Raji (cell line): ENCODE results near the gene PTPRA.

Experiments used
- POLR2A ChIP-seq: IDR thresholded peaks from 2 replicates; pipeline ENCODE4 v1.6.1; 2011; ENCODE audit warnings: low read depth, low read length, control low read depth; ENCODE audit not compliant: insufficient read depth

PTPRA gene

DNA sequence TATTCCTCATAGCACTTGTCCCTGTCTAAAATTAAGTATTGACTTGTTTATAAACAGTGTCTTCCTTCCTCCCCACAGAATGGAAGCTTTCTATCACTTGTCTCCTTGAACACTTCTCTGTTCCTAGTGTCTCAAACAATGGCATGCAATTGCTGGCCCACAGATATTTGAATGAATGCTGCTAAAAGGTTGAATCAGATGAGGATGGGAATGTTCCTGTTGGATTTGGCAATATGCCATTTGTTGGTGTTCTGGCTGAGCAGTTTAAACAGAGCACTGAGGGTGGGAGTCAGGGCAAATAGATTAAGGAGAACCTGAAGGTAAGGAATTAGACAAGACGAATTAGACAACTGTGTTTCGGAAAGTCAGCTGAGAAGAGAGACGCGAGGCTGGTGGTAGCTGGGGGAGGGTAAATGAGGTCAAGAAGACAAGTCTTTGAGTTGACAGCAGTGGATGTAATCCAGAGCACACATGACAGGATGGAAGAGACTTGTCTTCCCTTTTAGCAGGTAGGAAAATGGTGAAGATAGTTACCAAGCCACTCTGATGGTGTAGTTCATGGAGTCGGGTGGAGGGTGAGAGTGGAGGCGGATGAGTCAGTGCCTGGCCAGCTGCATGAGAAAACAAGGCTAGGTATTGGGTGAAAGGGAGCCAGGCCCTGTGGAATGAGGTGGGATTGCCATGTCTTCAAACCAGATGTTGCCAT is 111.8 kb downstream of the PTPRA start:
- no peak for TF ChIP-seq POLR2A

DNA sequence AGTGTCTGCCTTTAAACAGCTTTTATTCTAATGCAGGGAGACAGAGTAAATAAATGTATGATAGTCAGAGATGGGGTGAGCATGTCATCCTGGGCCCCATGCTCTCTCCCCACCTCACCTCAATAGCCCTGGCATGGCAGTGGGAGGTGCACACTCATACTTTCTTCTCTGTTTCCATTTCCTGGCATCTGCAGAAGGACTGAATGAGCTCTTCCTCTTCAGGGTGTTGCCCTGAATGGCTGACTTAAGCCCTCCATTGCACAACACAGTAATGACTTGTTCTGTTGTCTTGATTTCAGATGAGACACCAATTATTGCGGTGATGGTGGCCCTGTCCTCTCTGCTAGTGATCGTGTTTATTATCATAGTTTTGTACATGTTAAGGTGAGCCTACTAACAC is 113.2 kb downstream of the PTPRA start:
- no peak for TF ChIP-seq POLR2A

DNA sequence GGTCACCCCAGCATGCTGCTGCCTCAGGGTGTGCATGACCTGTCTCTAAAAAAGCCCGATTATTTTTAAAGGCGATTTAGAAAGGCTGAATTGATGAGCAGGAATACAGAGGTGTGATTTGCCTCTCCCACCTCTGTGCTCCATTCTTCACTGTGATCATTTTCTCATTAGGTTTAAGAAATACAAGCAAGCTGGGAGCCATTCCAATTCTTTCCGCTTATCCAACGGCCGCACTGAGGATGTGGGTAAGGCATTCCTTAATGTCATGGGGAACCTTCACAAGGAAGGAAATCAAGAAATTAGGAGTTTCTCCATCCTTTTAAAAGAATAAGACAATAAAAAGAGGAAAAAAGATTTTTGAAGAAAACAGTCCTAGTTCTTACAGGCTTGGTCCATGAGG is 114.6 kb downstream of the PTPRA start:
- TF ChIP-seq POLR2A: no peak

DNA sequence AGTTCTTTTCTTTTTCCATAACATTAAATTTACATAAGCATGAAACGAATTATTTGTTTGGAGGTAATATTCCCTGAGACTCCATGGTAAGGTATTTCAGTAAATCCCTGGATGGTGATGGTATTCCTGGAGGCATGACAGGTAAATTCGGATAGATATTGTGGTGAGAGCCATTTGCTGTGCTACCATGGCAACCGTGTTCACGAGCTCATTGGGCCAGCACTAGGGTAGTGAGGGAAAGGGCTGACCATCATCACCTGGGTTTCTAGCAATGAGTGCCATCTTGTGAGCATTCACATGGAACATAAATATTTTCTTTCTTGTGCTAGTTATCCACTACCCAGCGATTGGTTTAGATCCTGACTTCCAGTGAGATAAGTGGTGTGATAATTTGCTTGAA is 118.3 kb downstream of the PTPRA start:
- no peak for TF ChIP-seq POLR2A

DNA sequence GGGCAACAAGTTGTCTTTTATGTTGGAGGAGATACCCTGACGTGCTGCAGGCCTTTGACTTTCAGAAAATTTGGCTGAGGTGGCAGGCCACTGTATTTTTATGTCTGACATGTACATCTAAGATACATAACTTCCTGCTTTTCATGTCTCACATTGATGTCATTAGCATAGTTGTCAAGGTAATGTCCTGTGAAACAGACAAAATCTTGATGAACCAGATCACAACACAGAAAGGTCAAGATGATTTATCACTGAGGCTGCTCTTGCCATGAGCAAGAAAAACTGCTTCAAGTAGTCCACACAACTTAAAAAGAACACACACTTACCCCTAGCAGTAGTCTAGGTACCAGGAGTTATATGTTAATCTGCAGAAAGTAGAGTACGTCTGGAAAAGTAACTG is 120.0 kb downstream of the PTPRA start:
- no peak for TF ChIP-seq POLR2A

DNA sequence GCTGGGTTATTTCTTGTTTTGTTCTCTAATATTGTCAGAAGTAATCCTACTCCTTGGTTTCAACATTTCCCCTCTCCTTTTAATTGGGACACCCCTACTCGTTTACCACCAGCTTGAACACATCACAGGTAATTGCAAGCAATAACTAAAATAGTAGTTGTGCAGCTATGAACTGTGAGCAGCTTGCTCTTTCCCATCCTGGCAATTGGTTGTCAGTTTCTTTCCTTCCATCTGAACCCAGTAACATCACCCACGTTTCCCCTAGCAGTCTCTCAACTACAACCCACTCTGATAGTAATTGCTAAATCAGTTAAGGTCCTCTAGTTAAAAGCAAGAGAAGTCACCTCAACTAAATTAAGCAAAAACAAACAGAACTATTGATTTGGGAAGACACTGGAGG is 122.5 kb downstream of the PTPRA start:
- no peak for TF ChIP-seq POLR2A

DNA sequence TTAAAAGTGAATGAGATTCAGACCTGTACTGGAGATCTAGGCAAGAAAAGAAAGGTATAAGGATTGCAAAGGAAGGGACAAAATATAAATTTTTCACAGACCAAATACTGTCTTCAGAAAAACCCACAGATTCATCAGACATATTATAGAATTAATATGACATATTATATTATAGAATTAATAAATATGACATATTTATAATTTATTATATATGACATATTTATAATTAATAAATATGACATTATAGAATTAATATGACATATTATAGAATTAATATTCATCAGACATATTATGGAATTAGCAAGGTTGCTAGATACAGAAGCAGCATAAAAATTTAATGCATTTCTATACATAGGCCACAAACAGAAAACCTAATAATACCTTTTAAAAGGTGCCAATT is 125.4 kb downstream of the PTPRA start:
- no peak for TF ChIP-seq POLR2A

DNA sequence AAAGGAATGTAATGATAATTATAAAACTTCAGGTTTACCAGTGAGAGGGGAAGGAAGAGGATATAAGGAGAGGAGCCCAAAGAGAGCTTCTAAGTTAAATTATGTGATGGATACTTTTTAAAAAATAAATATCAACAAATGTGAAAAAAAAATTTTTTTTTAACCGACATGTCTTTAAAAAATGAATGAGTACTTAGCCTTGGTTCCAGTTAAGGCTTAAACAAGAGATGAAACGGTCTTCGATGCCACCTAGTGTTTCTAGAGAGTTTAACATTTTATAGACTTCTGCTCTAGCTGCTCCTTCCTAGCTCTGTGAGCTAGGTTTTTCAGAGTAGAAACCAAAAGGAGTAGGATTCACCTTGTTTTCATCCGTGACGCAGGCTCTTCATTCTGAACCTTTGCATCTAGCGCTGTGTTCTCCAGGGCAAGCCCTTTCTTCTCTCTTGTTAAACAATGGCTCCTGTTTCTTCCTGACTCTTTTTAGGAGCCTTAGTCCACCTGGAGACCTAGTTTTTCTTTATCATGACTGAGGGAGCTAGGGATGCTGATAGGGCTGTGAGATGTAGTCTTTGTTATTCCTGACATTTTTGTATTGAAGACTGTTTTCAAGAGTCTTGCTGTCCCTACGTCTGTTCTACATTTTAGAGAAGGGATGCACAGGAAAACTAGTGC is 127.7 kb downstream of the PTPRA start:
- no peak for TF ChIP-seq POLR2A

DNA sequence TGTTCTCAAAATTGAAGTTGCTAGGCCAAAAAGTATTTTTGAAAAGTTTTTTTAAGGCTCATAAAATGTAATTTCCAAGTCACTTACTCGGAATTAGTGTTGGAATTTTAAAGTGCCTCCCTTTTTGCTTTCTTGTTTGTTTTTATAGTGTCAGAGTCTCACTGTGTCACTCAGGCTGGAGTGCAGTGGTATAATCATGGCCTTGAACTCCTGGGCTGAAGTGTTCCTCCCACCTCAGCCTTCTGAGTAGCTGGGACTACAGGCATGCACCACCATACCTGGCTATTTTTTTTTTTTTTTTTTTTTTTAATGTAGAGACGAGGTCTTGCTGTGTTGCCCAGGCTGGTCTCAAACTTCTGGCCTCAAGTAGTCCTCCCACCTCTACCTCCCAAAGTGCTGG is 130.1 kb downstream of the PTPRA start:
- no peak for TF ChIP-seq POLR2A

DNA sequence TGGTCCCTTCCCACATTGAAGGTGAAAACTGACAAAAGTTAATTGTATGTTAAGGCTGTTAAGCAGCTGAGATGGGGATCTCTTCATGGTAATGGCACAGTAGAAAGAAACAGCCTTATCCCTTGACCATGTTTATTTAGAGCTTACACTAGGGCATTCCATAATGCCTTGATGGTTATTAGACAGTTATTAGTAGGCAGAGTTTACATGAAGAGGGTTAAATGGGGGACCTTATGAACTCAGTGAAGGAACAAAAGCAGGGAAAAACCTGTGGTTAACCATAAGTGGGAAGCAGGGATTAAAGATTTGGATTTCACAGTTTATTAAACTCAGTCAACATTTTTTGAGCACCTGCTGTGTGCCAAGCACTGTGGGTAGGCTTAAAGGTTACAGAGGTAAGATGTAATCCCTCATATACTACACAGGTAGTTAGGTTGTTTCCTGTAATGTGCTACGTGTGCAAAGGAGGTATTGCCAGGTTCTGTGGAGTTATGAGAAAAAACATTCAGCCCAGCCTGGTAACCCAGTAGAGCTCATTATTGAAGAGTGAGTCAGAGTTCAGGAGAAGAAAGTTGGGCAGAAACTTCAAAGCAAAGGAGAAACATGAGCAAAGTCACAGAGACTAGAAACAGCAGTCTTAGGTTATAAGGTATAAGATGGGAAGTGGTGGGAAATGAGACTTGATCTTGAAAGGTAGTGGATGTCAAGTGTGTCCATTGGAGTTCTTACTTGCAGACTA is 137.9 kb downstream of the PTPRA start:
- no peak for TF ChIP-seq POLR2A

DNA sequence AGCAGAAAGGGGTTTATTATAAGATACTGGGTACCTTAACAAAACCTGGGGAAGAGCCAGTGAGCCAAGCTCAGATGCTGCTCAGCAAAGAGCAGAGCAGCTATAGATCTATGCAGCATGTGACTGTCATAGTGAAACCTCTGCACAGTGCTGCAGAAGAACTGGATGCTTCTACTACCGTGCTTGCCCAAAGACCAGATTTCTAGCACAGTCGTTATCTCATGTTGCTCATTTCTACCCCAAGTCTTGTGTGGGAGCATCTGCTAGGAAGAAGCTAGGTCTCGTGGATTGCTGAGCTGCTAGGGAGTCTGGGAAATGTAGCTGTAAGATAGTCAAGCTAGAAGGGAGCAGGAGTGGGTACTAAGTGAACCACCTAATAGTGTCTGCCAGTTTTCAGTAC is 138.5 kb downstream of the PTPRA start:
- TF ChIP-seq POLR2A: no peak

DNA sequence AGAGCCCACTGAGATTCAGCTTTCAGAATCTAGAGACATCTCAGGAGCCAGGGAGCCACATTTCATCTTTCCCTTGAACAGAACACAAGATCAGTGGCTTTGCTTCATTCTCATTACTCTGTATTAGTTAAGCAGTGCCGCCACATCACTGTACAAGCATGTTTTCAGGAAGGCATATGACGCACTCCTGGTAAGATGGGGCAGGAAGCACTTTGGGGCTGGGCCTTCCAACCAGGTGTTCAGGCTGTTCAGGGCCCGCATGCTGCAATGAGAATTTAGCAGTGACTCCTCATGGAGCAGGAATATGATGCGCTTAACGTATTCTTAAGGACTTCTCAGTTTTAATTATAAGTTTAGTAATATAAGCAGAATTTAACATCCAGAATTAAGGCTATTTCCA is 140.5 kb downstream of the PTPRA start:
- no peak for TF ChIP-seq POLR2A

DNA sequence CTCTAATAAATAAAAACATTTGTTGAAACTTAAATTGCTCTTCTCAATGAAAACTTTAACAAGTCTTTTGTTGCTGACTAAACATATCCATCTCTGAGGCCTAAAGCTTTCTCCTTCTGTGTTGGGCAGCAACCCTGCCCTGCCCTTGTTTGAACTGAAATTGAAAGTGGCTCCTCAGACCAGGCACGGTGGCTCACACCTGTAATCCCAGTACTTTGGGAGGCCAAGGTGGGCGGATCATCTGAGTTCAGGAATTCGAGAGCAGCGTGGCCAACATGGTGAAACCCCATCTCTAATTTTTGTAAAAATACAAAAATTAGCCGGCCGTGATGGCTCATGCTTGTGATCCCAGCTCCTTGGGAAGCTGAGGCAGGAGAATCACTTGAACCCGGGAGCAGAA is 140.9 kb downstream of the PTPRA start:
- TF ChIP-seq POLR2A: no peak

DNA sequence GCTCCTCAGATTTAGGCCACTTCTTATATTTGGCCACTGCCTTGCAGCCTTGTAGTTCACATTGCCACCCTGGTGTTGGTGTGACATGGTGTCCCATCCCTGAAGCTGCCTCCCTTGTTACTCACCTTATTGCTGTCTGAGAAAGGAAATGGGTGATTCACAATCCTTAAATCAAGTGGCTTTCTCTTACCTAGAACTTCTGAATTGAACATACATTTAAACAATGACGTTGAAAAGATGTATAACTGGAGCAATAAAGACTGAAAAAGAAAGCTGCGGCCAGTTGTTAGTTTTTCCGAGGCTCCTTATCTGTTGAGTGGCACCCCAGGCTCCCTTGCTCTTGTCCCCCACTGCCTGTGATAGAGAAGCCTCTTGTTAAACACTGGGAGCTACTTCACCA is 141.4 kb downstream of the PTPRA start:
- TF ChIP-seq POLR2A: no peak

DNA sequence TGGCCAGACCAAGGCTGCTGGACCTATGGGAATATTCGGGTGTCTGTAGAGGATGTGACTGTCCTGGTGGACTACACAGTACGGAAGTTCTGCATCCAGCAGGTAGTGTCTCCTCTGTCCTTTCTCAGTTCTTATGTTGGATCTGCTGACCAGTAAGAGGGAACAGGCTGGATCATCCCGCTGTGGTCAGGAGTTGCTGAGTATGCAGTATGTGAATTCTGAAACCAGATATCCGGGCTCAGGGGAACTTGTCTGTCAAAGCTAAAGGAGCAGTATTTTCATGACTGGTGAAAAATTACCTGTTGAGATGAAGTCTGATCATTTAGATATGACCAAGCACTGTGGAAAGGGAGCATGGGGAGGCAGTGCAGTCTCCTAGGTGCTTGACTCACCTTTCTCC is 148.0 kb downstream of the PTPRA start:
- no peak for TF ChIP-seq POLR2A

DNA sequence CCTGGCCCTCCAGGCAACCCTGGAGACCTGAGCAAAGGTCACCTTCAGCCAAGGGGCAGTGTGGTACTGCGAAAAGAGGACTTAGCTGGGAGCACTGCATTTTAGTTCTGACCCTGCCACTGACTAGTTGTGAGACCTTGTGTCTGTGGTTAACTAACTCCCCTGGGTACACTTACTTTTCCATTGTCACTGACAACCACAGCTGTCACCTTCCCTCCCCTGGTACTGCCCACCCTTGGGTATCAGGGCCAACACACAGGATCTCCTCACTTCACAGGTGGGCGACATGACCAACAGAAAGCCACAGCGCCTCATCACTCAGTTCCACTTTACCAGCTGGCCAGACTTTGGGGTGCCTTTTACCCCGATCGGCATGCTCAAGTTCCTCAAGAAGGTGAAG is 148.5 kb downstream of the PTPRA start:
- no peak for TF ChIP-seq POLR2A

DNA sequence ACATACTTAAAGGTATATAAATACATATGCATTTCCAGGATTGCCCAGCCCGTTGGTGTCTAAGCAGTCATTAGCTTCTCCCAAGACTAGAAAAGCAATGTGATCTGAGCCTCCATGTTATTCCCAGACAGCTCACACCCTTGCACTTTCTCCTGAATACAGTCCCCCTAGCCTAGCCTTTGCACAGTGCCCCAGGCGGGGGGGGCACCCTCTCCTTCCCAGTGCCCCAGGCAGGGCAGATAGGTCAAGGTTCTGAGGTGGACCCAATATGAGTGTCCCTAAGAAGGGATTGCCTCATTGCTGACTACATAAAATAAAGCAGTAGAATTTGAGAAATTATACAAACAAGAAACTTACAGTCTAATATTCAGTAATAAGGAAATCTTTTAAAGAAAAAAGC is 154.7 kb downstream of the PTPRA start:
- TF ChIP-seq POLR2A: no peak

DNA sequence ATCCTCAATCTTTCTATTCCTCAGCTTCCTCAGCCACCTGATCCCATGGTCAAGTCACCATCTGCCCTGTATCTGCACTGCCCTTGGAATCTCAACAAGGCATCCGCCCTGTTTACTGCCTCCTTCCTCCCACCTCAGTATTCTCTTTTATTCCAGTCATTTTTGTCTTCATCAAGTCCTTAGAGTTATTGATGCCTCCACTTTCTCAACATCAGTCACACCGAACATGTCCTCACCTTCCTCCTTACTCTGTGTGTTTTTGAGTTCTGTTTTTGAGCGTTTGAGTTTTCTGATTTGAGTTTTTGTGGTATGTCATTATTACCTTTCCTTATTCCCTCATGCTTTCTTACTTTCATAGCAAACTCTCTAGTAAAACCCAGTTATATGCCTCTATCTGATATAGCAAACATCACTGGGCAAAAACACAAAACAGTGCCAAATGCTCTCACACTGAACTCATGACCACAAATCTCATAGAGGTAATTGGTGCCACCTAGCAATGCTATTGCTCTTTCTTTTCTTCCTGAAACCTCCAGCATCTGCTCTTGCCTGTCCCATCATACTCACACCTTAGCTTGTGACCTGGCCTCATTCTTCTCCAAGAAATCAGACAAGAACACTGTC is 158.4 kb downstream of the PTPRA start:
- no peak for TF ChIP-seq POLR2A
